ENCODE data around the gene GOLGA3.

GRCh38 chr12:132834181-132834711, 5.6 kb upstream of the GOLGA3 start:
- no peak for TF ChIP-seq POLR2AphosphoS5 (IDR thresholded peaks at IDR 0.05; ENCODE audit: low read depth)
- TF ChIP-seq CTCF (conservative IDR thresholded peaks at IDR 0.05; ENCODE audit: low read depth in 2 of 2): no peak
- TF ChIP-seq, protein P1, sequence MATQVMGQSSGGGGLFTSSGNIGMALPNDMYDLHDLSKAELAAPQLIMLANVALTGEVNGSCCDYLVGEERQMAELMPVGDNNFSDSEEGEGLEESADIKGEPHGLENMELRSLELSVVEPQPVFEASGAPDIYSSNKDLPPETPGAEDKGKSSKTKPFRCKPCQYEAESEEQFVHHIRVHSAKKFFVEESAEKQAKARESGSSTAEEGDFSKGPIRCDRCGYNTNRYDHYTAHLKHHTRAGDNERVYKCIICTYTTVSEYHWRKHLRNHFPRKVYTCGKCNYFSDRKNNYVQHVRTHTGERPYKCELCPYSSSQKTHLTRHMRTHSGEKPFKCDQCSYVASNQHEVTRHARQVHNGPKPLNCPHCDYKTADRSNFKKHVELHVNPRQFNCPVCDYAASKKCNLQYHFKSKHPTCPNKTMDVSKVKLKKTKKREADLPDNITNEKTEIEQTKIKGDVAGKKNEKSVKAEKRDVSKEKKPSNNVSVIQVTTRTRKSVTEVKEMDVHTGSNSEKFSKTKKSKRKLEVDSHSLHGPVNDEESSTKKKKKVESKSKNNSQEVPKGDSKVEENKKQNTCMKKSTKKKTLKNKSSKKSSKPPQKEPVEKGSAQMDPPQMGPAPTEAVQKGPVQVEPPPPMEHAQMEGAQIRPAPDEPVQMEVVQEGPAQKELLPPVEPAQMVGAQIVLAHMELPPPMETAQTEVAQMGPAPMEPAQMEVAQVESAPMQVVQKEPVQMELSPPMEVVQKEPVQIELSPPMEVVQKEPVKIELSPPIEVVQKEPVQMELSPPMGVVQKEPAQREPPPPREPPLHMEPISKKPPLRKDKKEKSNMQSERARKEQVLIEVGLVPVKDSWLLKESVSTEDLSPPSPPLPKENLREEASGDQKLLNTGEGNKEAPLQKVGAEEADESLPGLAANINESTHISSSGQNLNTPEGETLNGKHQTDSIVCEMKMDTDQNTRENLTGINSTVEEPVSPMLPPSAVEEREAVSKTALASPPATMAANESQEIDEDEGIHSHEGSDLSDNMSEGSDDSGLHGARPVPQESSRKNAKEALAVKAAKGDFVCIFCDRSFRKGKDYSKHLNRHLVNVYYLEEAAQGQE (IDR thresholded peaks at IDR 0.05; ENCODE audit: unreplicated experiment): no peak

Data from GM23338 (cell line).